Progenitor cell of endocrine pancreas (in vitro differentiated cells): Measurements from ENCODE around the gene TWIST2. TPM values are rescaled to one million over a fixed set of nuclear protein-coding genes. Genes with fewer than 3 reads are reported as not detected.

Source experiments
- DNase-seq: peaks from one replicate; pipeline ENCODE4 v3.0.0; 2021; ENCODE audit warnings: low spot score; ENCODE audit not compliant: unreplicated experiment
- H3K27ac Mint-ChIP-seq: 2 replicates; pipeline ENCODE4 v1.8.0; 2021; ENCODE audit warnings: mild to moderate bottlenecking, moderate library complexity, mixed read lengths
- H3K27me3 Mint-ChIP-seq: 2 replicates; pipeline ENCODE4 v1.8.0; 2021; ENCODE audit warnings: mixed read lengths
- H3K36me3 Mint-ChIP-seq: 2 replicates; pipeline ENCODE4 v1.8.0; 2022; ENCODE audit warnings: mixed read lengths; ENCODE audit not compliant: insufficient read depth
- H3K4me1 Mint-ChIP-seq: 2 replicates; pipeline ENCODE4 v1.8.0; 2021; ENCODE audit warnings: low read depth, mixed read lengths
- H3K4me3 Mint-ChIP-seq: 2 replicates; pipeline ENCODE4 v1.8.0; 2021; ENCODE audit warnings: low read depth, mild to moderate bottlenecking, moderate library complexity, mixed read lengths
- H3K9me3 Mint-ChIP-seq: 2 replicates; pipeline ENCODE4 v1.8.0; 2021; ENCODE audit warnings: low read depth, mixed read lengths
- total RNA-seq: library from RNA; stranded (reverse); gene quantifications from 2 replicates; pipeline ENCODE4 v1.2.1, GENCODE V29; 2021
- TF ChIP-seq, protein P1 (sequence below): fragments of 200-600 bp; sonication (generic); IDR thresholded peaks from one replicate; pipeline ENCODE4 v1.5.0; 2021; ENCODE audit warnings: antibody characterized with exemption, mild to moderate bottlenecking; ENCODE audit not compliant: unreplicated experiment

Gene TWIST2
- total RNA-seq, 1 donor from 2014 or later: not detected

- Mint-ChIP-seq H3K4me3 (no peak overlapping the region), H3K27me3 (peaks cover 33% of the 10 kb centered on the region), H3K4me1 (no peaks in the 10 kb centered on the region), H3K36me3 (no peaks in the 10 kb centered on the region), H3K27ac (no peak overlapping the region), H3K9me3 (no peaks in the 10 kb centered on the region)
- TF ChIP-seq, protein P1, sequence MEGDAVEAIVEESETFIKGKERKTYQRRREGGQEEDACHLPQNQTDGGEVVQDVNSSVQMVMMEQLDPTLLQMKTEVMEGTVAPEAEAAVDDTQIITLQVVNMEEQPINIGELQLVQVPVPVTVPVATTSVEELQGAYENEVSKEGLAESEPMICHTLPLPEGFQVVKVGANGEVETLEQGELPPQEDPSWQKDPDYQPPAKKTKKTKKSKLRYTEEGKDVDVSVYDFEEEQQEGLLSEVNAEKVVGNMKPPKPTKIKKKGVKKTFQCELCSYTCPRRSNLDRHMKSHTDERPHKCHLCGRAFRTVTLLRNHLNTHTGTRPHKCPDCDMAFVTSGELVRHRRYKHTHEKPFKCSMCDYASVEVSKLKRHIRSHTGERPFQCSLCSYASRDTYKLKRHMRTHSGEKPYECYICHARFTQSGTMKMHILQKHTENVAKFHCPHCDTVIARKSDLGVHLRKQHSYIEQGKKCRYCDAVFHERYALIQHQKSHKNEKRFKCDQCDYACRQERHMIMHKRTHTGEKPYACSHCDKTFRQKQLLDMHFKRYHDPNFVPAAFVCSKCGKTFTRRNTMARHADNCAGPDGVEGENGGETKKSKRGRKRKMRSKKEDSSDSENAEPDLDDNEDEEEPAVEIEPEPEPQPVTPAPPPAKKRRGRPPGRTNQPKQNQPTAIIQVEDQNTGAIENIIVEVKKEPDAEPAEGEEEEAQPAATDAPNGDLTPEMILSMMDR: no peak
- DNase-seq: no peak
These were observed 34.3 kb downstream of the TWIST2 start for GRCh38 chr2:238882082-238882755.

GRCh38 chr2:238883421-238883901, 35.6 kb downstream of the TWIST2 start:
- H3K27me3 Mint-ChIP-seq: peaks cover 34% of the 10 kb centered on the region
- no peak for DNase-seq
- H3K4me3 Mint-ChIP-seq: no peak overlapping the region
- TF ChIP-seq, protein P1: no peak
- H3K36me3 Mint-ChIP-seq: no peaks in the 10 kb centered on the region
- no peaks in the 10 kb centered on the region for H3K4me1 Mint-ChIP-seq
- H3K27ac Mint-ChIP-seq: no peak overlapping the region
- no peaks in the 10 kb centered on the region for H3K9me3 Mint-ChIP-seq

- Mint-ChIP-seq H3K4me3 (no peak overlapping the region), H3K36me3 (no peaks in the 10 kb centered on the region), H3K27me3 (peaks cover 34% of the 10 kb centered on the region), H3K9me3 (no peaks in the 10 kb centered on the region), H3K4me1 (no peaks in the 10 kb centered on the region), H3K27ac (no peak overlapping the region)
- no peak for DNase-seq
- TF ChIP-seq, protein P1: no peak
These were observed 36.4 kb downstream of the TWIST2 start for GRCh38 chr2:238884122-238884811.

DNA sequence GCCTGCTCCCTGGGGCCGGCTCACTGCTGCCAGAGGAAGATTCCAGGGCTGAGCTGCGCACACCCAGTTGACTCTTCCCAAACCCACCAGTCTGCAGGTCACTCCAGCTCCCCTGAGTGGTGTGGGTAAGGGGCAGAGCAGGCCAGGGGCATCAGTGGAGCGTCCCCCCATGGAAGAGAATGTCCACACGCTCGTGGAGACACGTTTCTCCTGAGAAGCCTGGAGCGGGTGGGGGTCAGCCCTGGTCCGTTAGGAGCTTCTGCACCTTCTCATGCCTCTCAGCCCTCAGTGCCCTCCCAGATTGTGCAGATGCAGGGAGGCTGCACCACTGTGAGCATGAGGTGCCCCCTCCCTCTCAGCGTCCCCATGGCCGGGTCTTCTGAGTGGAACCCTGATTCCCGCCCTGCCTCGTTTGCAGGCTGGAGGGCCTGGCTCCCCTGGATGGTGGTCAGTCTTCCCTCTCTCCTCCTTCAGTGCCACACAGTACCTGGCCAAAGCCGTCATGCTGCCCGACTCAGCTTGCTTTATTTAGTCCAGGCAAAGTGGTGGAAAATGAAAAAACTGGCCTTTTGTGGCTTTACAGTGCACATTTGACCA, 37.0 kb downstream of the TWIST2 start:
- TF ChIP-seq, protein P1: no peak
- no peak overlapping the region for H3K27ac Mint-ChIP-seq
- no peak for DNase-seq
- no peak overlapping the region for H3K4me3 Mint-ChIP-seq
- H3K36me3 Mint-ChIP-seq: no peaks in the 10 kb centered on the region
- H3K9me3 Mint-ChIP-seq: no peaks in the 10 kb centered on the region
- H3K4me1 Mint-ChIP-seq: no peaks in the 10 kb centered on the region
- peaks cover 34% of the 10 kb centered on the region for H3K27me3 Mint-ChIP-seq

GRCh38 chr2:238886453-238887094, 38.7 kb downstream of the TWIST2 start:
- no peak for DNase-seq
- Mint-ChIP-seq H3K27ac (no peak overlapping the region), H3K36me3 (no peaks in the 10 kb centered on the region), H3K27me3 (peaks cover 36% of the 10 kb centered on the region), H3K4me1 (no peaks in the 10 kb centered on the region), H3K9me3 (no peaks in the 10 kb centered on the region), H3K4me3 (no peak overlapping the region)
- TF ChIP-seq, protein P1: no peak
